Measurements from ENCODE around the gene UVSSA. TPM values are rescaled to one million over a fixed set of nuclear protein-coding genes. Genes with fewer than 3 reads are reported as not detected.
"Not testable (repeated sequence)": the region's sequence is repeated elsewhere in the genome, so short reads cannot be mapped to it uniquely, and the experiment has no call there.

UVSSA gene
- polyA plus RNA-seq, 10 donors = 4.5 to 10.9 (median 8.2) TPM

GRCh38 chr4:1394554-1395388 is 47.8 kb downstream of the UVSSA start:
- not testable (repeated sequence) for DNase-seq

GRCh38 chr4:1395389-1395820 is 48.4 kb downstream of the UVSSA start:
- DNase-seq = not testable (repeated sequence)

- no peak for DNase-seq
Measured at GRCh38 chr4:1395941-1396805, 49.2 kb downstream of the UVSSA start.

DNA sequence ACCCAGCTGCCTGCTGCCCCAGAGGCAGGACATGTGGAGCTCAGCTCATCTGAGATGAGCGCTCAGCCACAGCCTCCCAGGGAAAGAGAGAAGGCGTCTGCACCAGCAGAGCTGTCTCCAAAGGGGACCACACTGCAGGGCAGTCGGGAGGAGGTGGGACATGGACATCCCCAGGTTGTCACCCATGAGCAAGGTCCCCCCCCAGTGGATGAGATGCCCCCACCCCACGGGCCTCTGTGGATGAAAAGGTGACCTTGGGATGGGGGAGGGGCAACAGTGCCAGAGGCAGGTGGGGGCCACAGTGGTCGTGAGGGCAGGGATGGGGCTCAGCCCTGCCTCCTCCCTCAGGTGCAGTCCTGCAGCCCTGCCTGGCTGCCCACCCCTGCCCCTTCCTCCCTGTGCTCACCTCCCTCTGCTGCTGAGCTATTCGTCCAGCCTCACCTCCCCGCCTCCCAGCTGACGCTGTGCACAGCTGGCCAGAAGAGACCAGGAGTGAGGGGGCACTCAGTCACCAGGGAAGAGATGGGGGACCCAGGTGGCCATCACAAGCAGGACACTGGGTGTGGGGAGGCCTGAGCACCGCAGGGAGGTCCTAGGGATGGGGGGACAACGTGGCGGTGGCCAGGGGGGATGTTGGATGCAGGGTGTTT is 49.9 kb downstream of the UVSSA start:
- no peak for DNase-seq

DNA sequence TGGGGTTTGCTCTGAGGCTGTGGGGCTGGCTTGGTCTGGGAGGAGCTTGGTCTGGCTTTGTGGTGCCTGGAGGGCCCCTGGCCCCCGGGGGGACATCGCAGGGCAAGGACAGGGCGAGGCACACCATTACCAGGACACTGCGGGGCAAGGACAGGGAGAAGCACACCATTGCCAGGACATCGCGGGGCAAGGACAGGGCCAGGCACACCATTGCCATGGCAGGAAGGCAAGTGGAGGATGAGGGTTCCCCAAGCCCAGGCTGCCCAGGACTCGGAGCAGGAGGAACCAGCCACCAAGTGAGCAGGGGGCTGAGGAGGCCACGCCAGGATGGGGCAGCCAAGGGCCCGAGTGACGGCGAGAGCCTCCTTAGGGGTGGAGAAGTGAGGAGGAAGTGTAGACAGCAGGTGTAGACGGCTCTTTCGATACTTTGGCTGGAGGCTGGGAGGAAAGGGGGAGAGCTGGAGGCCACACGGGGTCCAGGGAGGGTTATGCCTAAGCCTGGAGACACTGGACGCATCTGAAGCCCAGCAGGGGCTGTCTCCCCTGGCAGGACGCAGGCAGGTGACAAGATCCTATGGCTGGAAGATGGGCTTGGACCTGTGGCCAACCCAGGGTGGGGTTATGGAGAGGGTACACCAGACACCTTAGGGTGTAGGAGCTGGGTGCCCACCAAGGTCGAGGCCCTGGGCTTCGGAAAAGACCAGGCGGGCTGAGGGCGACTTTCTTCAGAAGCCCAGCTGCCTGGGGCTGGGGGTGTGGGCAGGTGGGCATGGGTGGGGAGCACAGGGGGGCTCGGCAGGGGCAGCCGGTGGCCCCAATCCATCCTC is 51.9 kb downstream of the UVSSA start:
- DNase-seq = no peak

GRCh38 chr4:1399508-1400190 is 52.6 kb downstream of the UVSSA start:
- DNase-seq = no peak

GRCh38 chr4:1400191-1400805 is 53.3 kb downstream of the UVSSA start:
- DNase-seq = no peak

DNA sequence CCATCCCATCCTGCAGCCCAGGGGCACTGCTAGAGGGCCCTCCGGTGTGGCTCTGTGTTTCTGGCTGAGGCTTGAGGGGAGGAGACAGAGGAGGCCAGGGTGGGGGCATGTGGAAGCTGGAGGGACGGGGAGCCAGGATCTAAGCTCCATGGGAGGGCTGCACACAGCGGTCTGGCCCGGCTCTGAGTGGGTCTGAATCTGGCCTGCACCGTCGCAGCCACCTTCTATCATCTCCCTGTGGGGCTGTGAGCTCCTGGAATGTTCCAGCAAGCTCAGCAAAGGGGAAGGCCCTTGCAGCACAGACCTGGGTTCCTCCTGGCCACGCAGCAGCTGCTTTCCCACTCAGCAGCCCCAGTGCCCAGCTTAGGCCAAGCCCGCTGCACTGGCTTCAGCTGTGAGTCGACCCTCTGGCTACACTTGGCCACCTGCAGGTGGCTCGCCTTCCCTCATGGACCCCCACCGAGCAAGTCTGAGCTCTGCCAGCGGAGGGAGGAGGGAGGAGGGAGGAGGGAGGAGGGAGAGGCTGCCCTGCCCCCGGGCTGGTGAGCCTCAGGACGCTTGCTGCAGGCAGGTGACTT is 53.9 kb downstream of the UVSSA start:
- DNase-seq = no peak

- DNase-seq = no peak
Measured at GRCh38 chr4:1401409-1402020, 54.5 kb downstream of the UVSSA start.

- DNase-seq = no peak
Measured at GRCh38 chr4:1402021-1402515, 55.1 kb downstream of the UVSSA start.

- DNase-seq = no peak
Measured at GRCh38 chr4:1402516-1403091, 55.6 kb downstream of the UVSSA start.

DNA sequence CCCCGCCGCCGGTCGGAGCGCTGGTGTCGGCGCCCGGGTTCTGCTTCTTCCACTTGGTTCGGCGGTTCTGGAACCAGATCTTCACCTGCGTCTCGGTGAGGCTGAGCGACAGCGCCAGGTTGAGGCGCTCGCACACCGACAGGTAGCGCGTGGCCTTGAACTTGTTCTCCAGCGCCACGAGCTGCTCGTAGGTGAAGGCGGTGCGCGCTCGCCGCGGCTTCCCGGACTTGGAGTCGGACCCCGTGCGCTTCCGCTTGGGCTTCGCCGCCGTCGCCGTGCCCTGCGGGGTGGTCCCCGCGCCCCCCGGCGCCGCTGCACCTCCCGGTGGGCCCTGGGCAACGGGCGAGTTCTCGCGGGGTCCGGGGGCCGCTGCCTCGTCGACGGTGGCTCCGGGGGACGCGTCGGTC is 56.2 kb downstream of the UVSSA start:
- DNase-seq = no peak

DNA sequence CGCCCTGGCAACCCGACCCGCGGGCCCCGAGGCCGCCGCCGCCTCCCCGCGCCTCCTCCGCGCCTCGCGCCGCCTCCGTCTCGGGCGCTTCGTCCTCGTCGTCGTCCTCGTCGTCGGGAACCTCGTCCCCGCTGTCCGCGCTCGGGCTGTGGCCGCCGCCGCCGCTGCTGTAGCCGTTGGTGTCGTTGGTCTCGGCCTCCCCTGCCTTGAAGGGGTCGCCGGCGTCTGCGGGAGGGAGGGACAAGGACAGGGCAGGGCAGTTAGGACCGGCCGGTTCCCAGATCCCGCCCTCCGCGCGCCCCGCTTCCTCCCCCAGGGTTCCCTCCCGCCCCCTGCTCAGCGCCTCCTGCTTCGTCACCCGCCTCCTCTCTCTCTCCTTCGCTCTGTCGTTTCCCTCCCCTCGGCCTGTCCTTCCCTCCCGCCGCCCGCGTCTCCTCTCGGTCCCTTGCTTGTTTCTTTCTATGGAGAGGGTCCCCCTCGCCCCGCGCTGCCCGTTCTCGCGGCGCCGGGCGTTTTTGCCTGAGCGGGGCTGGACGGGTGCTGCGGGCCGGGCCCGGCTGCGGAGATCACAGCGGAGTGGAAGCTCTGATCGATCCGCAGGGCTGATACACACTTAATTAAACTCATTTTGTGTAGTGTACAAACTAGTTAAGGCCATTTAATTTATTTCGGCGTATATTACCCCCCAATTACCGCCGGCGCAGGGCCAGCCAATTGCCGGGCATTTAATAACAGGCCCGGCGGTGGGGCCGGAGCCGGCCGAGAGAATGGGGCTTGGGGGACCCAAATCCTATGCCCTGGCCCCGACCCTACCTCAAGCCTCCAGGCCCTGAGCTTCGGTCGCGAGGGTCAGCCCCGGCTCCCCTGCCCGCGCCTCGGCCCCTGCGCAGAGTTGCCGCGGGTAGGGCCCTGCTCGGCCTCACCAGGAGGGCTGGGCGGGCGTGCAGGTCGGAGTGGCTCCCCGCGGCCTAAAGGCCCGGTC is 56.9 kb downstream of the UVSSA start:
- no peak for DNase-seq

DNA sequence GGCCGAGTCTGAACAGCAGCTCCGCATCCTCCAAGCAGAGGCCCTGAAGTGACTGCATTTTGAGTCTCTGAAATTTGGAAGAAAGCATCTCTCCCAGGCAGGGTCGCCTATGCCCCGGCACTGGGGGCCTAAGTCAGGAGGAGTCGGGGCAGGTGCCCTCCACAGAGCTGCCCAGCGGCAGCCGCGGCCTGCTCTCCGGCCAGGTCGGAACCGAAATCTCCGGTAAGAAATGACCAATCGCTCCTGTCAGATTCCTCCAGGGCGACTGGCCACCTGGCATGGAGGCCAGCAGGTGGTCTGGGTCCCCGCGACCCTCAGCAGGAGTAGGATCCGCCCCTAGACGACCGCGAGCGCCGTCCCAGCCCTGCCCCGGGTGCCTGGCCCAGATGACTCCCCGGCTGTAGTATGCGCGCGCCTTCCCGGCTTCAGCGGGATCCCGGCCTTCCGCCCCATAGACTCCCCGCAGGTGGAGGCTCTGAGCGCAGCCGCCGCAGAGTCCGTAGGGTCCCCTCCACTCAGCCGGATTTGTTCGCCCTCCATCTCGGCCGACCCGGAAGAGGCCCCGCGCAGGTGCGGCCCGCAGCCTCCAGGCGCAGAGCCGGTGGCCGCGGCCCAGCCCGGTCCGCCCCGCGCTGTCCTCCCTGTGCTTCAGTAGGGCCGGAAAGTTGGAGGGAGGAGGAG is 57.7 kb downstream of the UVSSA start:
- no peak for DNase-seq

DNA sequence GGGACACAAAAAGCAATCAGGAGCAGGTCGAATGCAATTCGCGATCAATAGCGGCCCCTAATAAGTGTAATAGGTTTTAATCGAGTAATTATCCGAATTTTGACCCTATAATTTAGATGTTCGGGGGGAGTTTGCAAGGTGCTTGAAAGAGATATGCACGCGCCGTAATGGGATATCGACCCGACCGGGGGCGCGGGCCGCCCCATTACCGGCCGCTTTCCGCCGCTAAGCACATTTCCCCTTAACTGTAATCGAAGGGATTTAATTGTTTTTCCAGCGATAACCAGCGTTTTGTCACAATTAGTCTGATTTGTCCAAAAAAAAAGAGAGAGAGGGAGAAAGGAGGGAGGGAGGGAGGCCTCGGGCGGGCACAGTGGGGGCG is 58.2 kb downstream of the UVSSA start:
- DNase-seq = no peak

DNA sequence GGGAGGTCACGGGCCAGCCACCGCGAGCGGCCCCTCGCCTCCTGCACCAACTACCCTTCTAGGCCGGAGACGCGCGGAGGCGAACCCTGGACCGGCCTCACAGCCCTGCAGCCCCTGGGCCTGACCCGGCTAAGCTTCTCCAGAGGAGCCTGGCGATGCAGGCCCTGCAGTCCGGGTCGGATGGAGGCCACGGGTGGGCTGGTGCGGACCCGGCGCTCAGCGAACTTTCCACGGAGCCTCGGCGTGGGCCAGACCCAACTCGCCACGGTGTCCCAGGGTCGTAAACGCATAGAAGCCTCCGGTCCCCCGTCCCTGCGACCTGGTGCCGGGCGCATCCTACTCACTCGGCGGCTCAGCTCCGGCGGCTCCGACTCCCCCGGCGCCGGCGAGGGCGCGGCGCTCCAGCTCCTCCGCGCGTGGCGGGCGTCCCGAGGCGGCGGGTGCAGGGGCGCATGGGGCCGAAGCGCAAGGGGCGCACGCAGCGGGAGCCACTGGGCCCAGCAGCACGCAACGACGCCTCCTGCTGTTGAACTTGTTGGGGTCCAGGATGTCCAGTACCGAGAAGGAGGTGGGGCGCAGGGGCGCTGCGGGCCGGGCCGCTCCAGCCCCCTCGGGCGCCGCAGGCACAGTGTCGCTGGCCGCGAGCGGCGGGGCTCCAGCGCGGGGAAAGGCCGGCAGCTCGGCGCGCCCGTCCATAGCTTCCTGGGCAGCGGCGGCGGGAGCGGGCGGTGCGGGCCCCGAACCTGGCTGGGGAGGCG is 58.8 kb downstream of the UVSSA start:
- no peak for DNase-seq

Measured in muscle of back (tissue), 11 donors.